Fibroblast of the conjunctiva (primary cell): ENCODE data around the gene ATP2C2.
A peak's percentile ranks its signal among the peaks of the same experiment; 100 is the strongest.

Experiments used
- DNase-seq: peaks from one replicate; pipeline ENCODE4 v3.0.0-alpha.2; 2010; ENCODE audit warnings: low read depth

The ATP2C2 gene

GRCh38 chr16:84477661-84478060 lies 109.3 kb downstream of the ATP2C2 start:
- DNase-seq, result no peak

- DNase-seq, result no peak
Measured at GRCh38 chr16:84478172-84478947, 110.0 kb downstream of the ATP2C2 start.

GRCh38 chr16:84479716-84480450 lies 111.5 kb downstream of the ATP2C2 start:
- DNase-seq, result no peak

- DNase-seq, result no peak
Measured at GRCh38 chr16:84481051-84481735, 112.9 kb downstream of the ATP2C2 start.

- no peak for DNase-seq
Measured at GRCh38 chr16:84482001-84482891, 113.9 kb downstream of the ATP2C2 start.

GRCh38 chr16:84482951-84483881 lies 114.9 kb downstream of the ATP2C2 start:
- DNase-seq, result no peak

- DNase-seq, result no peak
Measured at GRCh38 chr16:84483882-84484565, 115.7 kb downstream of the ATP2C2 start.

- peak; percentile 29 for DNase-seq
Measured at GRCh38 chr16:84484579-84485254, 116.4 kb downstream of the ATP2C2 start.

- no peak for DNase-seq
Measured at GRCh38 chr16:84485255-84486010, 117.1 kb downstream of the ATP2C2 start.

GRCh38 chr16:84486126-84486525 lies 117.8 kb downstream of the ATP2C2 start:
- DNase-seq, result no peak

GRCh38 chr16:84486551-84487235 lies 118.4 kb downstream of the ATP2C2 start:
- no peak for DNase-seq

GRCh38 chr16:84487358-84487757 lies 119.0 kb downstream of the ATP2C2 start:
- no peak for DNase-seq

- DNase-seq, result no peak
Measured at GRCh38 chr16:84489131-84489530, 120.8 kb downstream of the ATP2C2 start.

GRCh38 chr16:84495506-84495905 lies 127.2 kb downstream of the ATP2C2 start:
- no peak for DNase-seq

- no peak for DNase-seq
Measured at GRCh38 chr16:84496991-84497390, 128.7 kb downstream of the ATP2C2 start.

- no peak for DNase-seq
Measured at GRCh38 chr16:84497418-84498222, 129.3 kb downstream of the ATP2C2 start.

- no peak for DNase-seq
Measured at GRCh38 chr16:84498223-84498610, 129.9 kb downstream of the ATP2C2 start.
